Nasal cavity respiratory epithelium epithelial cell of viscerocranial mucosa (primary cell): Measurements from ENCODE around the gene RAD23A. TPM values are rescaled to one million over a fixed set of nuclear protein-coding genes. Genes with fewer than 3 reads are reported as not detected.

Experiments used
- total RNA-seq: library from RNA; depleted of rRNA; stranded (reverse); fragments of >200 nt; gene quantifications from 2 replicates; pipeline ENCODE4 v1.2.3, GENCODE V29; 2014

RAD23A gene
- total RNA-seq: 106 and 132 TPM in 2 replicates

DNA sequence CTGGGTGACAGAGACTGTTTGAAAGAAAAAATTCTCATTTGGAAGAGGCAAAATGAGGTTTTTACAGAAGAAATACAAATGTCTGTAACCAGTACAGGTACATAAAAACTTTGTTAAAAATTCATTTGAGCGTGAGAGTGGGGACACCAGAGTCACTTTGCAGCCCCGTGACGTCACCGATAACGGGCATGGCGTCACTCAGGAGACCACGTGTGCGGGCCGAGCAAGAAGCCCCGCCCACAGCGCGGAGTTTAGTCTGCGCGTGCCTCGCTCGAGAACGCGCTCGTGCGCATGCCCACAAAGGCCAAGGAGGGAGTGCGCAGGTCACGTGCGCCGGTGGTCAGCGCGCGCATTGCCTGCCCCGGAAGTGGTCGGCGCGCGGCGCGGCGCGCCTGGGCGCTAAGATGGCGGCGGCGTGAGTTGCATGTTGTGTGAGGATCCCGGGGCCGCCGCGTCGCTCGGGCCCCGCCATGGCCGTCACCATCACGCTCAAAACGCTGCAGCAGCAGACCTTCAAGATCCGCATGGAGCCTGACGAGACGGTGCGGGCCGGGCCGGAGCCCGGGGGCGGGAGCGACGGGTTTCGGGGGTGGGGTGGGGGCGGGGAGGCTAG, at the start of gene RAD23A:
TSS of gene RAD23A (plus strand) at position 384 of the 613 bp plus-strand sequence. CDS start at position 471, 87 bp downstream.

DNA sequence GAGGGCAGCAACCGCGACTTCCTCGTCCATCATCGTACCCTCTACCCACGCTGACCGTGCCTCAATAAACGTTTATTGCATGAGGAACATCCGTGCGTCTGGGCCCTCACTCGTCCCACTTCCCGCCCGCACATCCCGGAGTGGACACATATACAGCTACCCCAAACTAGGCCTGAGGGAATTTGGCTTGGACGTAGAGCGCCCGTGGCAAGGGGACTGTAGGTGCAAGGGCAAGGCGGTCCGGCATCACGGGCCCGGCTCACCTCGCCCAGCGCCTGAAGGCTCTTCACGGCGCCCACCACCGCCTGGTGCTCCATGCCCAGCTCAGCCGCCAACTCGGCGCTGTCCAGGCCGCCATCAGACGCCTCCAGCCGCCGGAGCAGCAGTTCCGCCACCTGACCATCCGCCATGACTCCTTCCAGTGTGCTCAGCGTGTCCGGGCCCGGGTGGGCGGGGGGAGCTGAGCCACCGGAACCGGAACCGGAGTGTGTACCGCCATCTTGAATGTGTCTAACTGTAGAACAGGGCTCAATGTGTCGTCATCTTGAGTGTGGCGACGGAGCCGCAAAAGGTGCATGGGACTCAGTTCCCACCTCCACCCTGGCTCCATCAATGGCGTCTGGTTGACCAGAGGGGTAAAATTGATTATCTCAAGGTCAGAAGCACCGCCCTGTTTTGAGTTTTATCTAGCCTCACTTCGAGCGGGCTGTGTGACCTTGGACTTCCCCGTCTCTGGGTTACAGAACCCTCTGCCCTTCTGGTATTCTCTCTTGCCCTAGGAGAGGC, 12.2 kb upstream of the RAD23A start, which contains the start of gene FARSA:
TSS of gene FARSA (minus strand) at position 425 of the 786 bp plus-strand sequence. CDS start at position 410, 15 bp downstream.

DNA sequence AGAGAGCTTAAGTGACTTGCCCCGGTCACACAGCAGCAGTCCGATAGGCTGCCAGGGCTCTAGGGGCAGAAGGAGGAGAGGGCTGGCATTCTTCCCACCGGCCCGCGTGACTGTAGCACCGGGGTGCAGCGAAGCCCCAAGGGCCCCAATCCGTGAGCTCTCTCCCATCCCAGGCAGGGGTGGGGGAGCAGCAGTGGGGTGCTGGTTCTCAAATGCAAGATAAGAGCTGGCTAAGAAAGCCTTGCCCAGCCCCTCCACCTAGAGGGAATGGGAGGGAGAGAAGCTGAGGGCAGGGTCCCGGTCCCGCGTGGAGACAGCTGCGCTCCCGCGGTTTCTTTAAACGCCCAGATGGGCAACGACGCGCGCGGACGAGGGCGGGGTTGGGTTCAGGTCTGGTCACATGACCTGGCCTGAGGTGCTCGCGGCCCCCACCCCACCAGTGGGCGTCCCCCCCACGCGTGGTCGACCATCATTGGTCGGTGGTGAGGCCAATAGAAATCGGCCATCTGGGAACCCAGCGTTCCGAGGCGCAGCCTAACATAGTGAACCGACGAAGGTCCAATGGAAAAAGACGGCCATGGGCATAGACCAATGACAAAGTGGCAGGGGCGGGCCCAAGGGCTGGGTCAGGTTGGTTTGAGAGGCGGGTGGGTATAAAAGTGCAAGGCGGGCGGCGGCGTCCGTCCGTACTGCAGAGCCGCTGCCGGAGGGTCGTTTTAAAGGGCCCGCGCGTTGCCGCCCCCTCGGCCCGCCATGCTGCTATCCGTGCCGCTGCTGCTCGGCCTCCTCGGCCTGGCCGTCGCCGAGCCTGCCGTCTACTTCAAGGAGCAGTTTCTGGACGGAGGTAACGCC, 7.5 kb upstream of the RAD23A start, which contains the start of gene CALR:
TSS of gene CALR (plus strand) at position 683 of the 852 bp plus-strand sequence. CDS start at position 754, 71 bp downstream.

DNA sequence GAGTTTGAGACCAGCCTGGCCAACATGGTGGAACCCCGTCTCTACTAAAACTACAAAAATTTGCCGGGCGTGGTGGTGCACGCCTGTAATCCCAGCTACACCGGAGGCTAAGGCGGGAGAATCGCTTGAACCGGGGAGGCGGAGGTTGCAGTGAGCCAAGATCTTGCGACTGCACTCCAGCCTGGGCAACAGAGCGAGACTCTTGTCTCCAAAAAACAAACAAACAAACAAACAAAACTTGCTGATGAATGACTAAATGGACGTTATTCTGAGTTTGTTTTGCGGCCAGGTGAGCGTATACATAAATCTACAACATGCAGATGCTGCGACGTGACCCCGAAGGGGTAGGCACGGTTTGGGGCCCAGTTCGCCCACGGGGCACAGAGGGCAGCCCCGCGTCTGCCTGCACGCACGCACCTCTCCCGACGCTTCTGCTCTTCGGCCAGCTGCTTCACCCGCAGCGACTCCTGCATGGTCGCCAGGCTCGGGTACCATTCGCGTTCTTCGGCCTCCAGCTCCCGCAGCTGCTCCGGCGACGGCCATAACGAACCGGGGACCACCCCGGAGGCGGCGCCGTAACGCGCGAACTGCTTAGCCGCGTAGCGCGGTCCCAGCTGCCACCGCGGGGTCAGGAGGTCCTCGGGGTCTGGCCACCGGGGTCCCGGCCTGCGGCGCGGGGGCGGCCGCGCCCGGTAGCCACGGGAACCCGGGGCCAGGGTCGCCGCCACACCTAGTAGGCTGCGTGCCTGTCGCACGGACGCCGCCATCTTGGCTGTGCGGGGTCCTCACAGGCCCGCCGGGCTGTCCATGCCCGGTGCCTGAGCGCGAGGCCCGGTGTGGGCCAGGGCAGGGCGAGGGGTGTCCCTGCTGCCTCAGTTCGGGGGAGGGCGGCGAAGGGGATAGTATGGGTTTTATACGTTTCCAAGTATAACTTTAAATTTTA, 11.1 kb downstream of the RAD23A start, which contains the start of gene GADD45GIP1:
TSS of gene GADD45GIP1 (minus strand) at position 778 of the 943 bp plus-strand sequence. CDS start at position 767, 11 bp downstream.

DNA sequence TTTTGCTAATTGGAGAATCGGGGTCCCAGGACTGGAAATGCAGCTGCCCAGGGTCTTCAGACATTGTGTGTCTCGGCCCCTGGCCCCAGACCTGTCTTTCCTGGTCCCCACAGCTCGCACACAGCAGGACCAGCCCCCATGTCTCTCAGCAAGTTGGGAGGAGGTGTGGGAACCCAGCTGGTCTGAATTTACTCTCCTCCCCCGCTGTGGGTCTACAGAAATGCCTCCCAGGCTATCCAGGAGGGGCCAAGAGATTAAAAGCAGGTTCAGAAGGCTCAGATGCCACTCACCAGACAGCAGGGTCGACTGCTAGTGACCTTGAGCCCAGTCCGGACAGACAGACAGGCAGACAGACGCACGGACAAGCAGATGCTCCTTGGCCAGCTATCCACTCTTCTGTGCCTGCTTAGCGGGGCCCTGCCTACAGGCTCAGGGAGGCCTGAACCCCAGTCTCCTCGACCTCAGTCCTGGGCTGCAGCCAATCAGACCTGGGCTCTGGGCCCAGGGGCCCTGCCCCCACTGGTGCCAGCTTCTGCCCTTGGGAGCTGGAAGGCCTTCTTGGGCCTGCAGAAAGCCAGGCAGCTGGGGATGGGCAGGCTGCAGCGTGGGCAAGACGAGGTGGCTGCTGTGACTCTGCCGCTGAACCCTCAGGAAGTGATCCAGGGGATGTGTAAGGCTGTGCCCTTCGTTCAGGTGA, 23.8 kb downstream of the RAD23A start, which contains the start of gene DAND5:
TSS of gene DAND5 (plus strand) at position 285 of the 697 bp plus-strand sequence. CDS start at position 370, 85 bp downstream.

DNA sequence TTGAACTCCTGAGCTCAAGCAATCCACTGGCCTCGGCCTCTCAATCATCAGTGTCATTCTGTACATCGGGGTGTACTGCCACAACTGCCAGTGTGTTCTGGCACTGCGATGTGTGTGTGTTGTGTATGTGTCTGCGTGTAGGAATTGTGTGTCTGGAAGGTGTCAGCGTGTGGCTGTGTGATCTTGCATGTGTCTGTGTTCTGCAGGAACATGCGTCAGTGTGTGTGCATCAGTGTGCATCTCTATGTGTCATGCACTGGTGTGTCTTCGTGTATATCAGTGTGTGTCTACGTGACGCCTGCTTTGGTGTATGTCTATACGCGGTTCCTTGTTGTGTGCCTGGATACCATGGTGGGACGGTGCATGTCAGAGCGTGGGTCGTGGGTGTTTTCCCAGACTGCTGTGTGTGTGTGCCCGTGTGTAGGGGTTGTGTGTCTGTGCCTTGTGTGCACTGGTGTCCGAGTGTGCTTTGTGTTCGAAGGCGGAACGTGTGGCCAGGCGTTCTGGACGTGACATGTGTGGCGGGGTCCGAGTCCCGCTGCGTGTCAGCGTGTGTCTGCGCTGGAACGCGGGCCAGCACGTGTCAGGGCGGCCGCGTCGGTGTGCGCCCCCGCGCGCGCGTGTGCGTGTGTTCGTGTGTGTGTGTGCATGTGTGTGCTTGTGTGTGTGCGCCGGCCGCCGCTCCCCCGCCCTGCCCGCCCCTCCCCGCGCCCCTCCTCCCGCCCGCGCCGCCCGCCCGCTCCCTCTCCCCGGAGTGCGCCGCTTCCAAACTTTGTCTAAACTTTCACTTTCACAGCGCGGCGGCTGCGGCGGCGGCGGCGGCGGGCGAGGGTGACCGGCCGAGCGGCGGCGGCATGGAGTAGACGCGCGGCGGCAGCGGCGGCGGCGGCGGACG, 49.3 kb downstream of the RAD23A start, which contains the start of gene NFIX:
TSS of gene NFIX (plus strand) at position 775 of the 895 bp plus-strand sequence. CDS start 363 bp downstream, outside the sequence.

Other genes with a start within 250 kb of the RAD23A start
- gene FBXW9, start 249.2 kb upstream of the RAD23A start, total RNA-seq: 5.5 and 6.9 TPM in 2 replicates
- gene TNPO2, start 221.9 kb upstream of the RAD23A start, total RNA-seq: 30.1 and 69.1 TPM in 2 replicates
- gene TRIR, start 211.2 kb upstream of the RAD23A start, total RNA-seq: 101 and 152 TPM in 2 replicates
- gene GET3, start 208.4 kb upstream of the RAD23A start, total RNA-seq: 59.7 and 79.6 TPM in 2 replicates
- not detected in 2 replicates for gene BEST2, start 194.1 kb upstream of the RAD23A start, total RNA-seq
- gene HOOK2, start 170.3 kb upstream of the RAD23A start, total RNA-seq: 43.1 and 73.5 TPM in 2 replicates
- 266 and 285 TPM in 2 replicates for gene JUNB, start 154.4 kb upstream of the RAD23A start, total RNA-seq
- 109 and 161 TPM in 2 replicates for gene PRDX2, start 144.1 kb upstream of the RAD23A start, total RNA-seq
- gene THSD8, start 143.8 kb upstream of the RAD23A start, total RNA-seq: 0.28 TPM in 1 of 2 replicates, not detected in the other
- gene RNASEH2A, start 139.3 kb upstream of the RAD23A start, total RNA-seq: 7.2 and 13.3 TPM in 2 replicates
- gene RTBDN, start 111.3 kb upstream of the RAD23A start, total RNA-seq: not detected in 2 replicates
- under 0.01 and 0.28 TPM in 2 replicates for gene MAST1, start 107.3 kb upstream of the RAD23A start, total RNA-seq
- 29.5 and 40.3 TPM in 2 replicates for gene DNASE2, start 64.4 kb upstream of the RAD23A start, total RNA-seq
- gene KLF1, start 58.7 kb upstream of the RAD23A start, total RNA-seq: under 0.01 TPM in 1 of 2 replicates, not detected in the other
- 18.0 and 24.6 TPM in 2 replicates for gene GCDH, start 54.7 kb upstream of the RAD23A start, total RNA-seq
- gene SYCE2, start 26.6 kb upstream of the RAD23A start, total RNA-seq: not detected in 2 replicates
- 82.7 and 88.3 TPM in 2 replicates for gene FARSA, start 12.2 kb upstream of the RAD23A start, total RNA-seq
- 637 and 1,452 TPM in 2 replicates for gene CALR, start 7.3 kb upstream of the RAD23A start, total RNA-seq
- 15.8 and 24.6 TPM in 2 replicates for gene GADD45GIP1, start 11.4 kb downstream of the RAD23A start, total RNA-seq
- 0.07 TPM in 1 of 2 replicates, not detected in the other for gene DAND5, start 23.7 kb downstream of the RAD23A start, total RNA-seq
- gene NFIX, start 49.6 kb downstream of the RAD23A start, total RNA-seq: 4.1 and 31.2 TPM in 2 replicates
- 0.50 and 0.68 TPM in 2 replicates for gene LYL1, start 157.0 kb downstream of the RAD23A start, total RNA-seq
- 36.2 and 48.3 TPM in 2 replicates for gene TRMT1, start 170.9 kb downstream of the RAD23A start, total RNA-seq
- 42.0 and 90.9 TPM in 2 replicates for gene NACC1, start 172.4 kb downstream of the RAD23A start, total RNA-seq
- gene STX10, start 204.5 kb downstream of the RAD23A start, total RNA-seq: 44.7 and 47.2 TPM in 2 replicates
- 57.9 and 78.6 TPM in 2 replicates for gene IER2, start 204.5 kb downstream of the RAD23A start, total RNA-seq